ENCODE data around the gene PTPRCAP.
A peak's percentile ranks its signal among the peaks of the same experiment; 100 is the strongest.

DNA sequence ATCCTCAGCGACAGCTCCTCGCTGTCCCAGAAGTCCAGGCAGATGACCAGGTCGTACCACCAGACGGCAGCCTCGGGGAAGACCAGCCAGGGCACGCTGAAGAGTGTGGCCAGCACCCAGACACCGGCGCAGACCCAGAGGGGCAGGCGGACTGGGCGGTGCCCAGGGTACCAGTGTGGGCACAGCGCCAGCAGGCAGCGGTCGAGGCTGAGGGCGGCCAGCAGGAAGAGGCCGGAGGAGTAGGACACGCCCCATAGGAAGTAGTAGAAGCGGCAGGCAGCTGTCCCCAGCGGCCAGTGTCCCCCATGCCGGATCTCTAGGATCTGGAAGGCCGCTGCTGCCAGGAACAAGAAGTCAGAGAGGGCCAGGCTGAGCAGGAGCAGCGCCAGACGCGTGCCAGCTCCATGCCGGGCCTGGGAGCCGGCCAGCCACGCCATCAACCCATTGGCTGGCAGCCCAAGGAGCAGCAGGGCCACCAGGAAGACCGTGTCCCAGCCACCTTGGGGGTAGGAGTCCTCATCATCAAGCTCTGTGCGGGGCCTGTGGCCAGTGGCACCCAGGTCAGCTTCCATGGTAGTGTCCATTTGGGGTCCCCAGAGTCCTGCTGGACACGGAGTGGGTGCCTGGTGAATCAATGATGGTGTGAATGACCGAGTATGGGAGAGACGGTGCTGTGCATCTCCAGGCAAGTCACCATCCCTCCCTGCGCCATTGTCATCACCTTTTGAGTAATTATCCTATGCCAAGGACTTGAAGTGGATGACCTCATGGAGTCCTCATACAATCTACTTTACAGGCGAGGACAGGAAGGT, 14.9 kb upstream of the PTPRCAP start, which contains the start of gene GPR152:
- TF ChIP-seq CTCF (IDR thresholded peaks at IDR 0.05 in 2 of 3, conservative IDR thresholded peaks at IDR 0.05 in 1 of 3; ENCODE audit: insufficient read depth in 2 of 3, low read depth in 1 of 3, low read length in 3 of 3) (no peak), ZFP36 (IDR thresholded peaks at IDR 0.05; ENCODE audit: low read depth, low read length, partially characterized antibody) (peak; percentile 33), ZFX (CRISPR knock-in tag; IDR thresholded peaks at IDR 0.05) (no peak), DLX4 (CRISPR knock-in tag; IDR thresholded peaks at IDR 0.05) (no peak)
- TF ChIP-seq, protein P1, sequence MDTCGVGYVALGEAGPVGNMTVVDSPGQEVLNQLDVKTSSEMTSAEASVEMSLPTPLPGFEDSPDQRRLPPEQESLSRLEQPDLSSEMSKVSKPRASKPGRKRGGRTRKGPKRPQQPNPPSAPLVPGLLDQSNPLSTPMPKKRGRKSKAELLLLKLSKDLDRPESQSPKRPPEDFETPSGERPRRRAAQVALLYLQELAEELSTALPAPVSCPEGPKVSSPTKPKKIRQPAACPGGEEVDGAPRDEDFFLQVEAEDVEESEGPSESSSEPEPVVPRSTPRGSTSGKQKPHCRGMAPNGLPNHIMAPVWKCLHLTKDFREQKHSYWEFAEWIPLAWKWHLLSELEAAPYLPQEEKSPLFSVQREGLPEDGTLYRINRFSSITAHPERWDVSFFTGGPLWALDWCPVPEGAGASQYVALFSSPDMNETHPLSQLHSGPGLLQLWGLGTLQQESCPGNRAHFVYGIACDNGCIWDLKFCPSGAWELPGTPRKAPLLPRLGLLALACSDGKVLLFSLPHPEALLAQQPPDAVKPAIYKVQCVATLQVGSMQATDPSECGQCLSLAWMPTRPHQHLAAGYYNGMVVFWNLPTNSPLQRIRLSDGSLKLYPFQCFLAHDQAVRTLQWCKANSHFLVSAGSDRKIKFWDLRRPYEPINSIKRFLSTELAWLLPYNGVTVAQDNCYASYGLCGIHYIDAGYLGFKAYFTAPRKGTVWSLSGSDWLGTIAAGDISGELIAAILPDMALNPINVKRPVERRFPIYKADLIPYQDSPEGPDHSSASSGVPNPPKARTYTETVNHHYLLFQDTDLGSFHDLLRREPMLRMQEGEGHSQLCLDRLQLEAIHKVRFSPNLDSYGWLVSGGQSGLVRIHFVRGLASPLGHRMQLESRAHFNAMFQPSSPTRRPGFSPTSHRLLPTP (IDR thresholded peaks at IDR 0.05; ENCODE audit: borderline replicate concordance, extremely low read depth, insufficient read length), result no peak
